DOHH2 (cell line): Measurements from ENCODE around the gene AGBL4.

Source experiments
- H3F3A ChIP-seq: fragments of 200-600 bp; sonication (generic), shearing (Covaris generic); 2 replicates; pipeline ENCODE4 v1.6.0; 2016; ENCODE audit warnings: antibody characterized with exemption, mild to moderate bottlenecking; ENCODE audit not compliant: control insufficient read depth, insufficient read depth
- H3K27ac ChIP-seq: fragments of 200-600 bp; sonication (generic); 2 replicates; pipeline ENCODE4 v1.5.1; 2014; ENCODE audit warnings: low read depth, mild to moderate bottlenecking, low read length, moderate library complexity
- H3K27me3 ChIP-seq: fragments of 200-600 bp; sonication (generic); 2 replicates; pipeline ENCODE4 v1.6.1; 2014; ENCODE audit warnings: mild to moderate bottlenecking, low read length, mixed read lengths; ENCODE audit not compliant: control insufficient read depth
- H3K36me3 ChIP-seq: fragments of 200-600 bp; sonication (generic); 2 replicates; pipeline ENCODE4 v1.6.1; 2014; ENCODE audit warnings: mild to moderate bottlenecking, low read length, moderate library complexity, mixed read lengths; ENCODE audit not compliant: control insufficient read depth
- H3K4me1 ChIP-seq: fragments of 200-600 bp; sonication (generic); 2 replicates; pipeline ENCODE4 v1.6.1; 2014; ENCODE audit warnings: mild to moderate bottlenecking, low read length, mixed read lengths; ENCODE audit not compliant: control insufficient read depth
- H3K4me2 ChIP-seq: fragments of 200-600 bp; sonication (generic); 2 replicates; pipeline ENCODE4 v1.6.0; 2014; ENCODE audit warnings: mild to moderate bottlenecking, low read length, moderate library complexity
- H3K4me3 ChIP-seq: fragments of 200-600 bp; sonication (generic); 2 replicates; pipeline ENCODE4 v1.5.1; 2014; ENCODE audit warnings: mild to moderate bottlenecking, low read length, mixed read lengths
- H3K79me2 ChIP-seq: fragments of 200-600 bp; sonication (generic); 2 replicates; pipeline ENCODE4 v1.6.1; 2014; ENCODE audit warnings: mild to moderate bottlenecking, low read length, mixed read lengths; ENCODE audit not compliant: control insufficient read depth
- H3K9me2 ChIP-seq: fragments of 200-600 bp; sonication (generic); replicated peaks from 2 replicates; pipeline ENCODE4 v1.6.1; 2014; ENCODE audit warnings: mild to moderate bottlenecking, low read length, mixed read lengths; ENCODE audit not compliant: control insufficient read depth
- H3K9me3 ChIP-seq: fragments of 200-600 bp; sonication (generic); 2 replicates; pipeline ENCODE4 v1.6.1; 2014; ENCODE audit warnings: antibody characterized with exemption, low read length, mixed read lengths; ENCODE audit not compliant: control insufficient read depth, insufficient read depth
- H4K20me1 ChIP-seq: fragments of 200-600 bp; sonication (generic); 2 replicates; pipeline ENCODE4 v1.6.0; 2014; ENCODE audit warnings: low read depth, mild to moderate bottlenecking, antibody characterized with exemption, low read length, moderate library complexity; ENCODE audit not compliant: control insufficient read depth, insufficient read depth
- EZH2phosphoT487 ChIP-seq: fragments of 200-600 bp; sonication (generic); IDR thresholded peaks from 2 replicates; pipeline ENCODE4 v1.6.1; 2017; ENCODE audit warnings: borderline replicate concordance, mild to moderate bottlenecking, antibody characterized with exemption, low read length, moderate library complexity, mixed read lengths
- TF ChIP-seq, protein P1 (sequence below): fragments of 200-600 bp; sonication (generic); IDR thresholded peaks from one replicate; pipeline ENCODE4 v1.5.1; 2014; ENCODE audit warnings: antibody characterized with exemption, mild to moderate bottlenecking, low read depth, low read length; ENCODE audit not compliant: poor library complexity, severe bottlenecking

Gene AGBL4

DNA sequence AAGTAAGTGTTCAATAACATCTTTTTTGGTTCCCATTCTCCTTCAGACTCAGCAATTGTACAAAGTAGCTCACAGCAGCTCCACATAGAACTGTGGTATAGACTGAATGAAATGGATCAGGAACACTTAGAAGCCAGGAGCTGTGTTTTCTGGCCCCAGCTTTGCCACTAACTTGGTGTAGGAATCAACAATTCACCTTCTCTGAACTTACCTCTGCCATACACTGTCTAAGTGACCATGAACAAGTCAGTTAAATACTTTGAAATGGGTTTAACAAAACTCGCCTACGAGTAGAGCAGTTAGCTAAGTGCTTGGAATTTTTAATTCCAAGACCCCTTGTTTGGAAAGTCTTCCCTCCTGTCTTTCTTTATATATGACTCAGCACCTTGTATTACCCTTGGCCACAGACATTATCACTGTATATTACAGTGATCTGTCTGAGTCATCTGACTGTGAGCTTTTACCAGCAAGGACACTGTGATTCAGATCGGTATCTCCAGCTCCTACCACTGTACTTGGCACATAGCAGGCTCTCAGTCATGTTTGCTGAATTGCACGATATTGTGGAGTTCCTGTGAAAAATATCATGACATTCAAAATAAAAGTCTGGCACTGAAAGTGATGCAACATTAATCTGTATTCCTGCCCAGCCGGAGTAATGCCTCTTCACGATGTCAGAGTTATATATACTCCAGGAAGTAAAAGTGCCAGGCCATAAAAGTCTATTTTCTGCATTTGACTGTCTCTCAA is 1145.4 kb downstream of the AGBL4 start:
- H3K4me2 ChIP-seq: no peak overlapping the region
- H3K27ac ChIP-seq: no peak overlapping the region
- no peak overlapping the region for H3K4me3 ChIP-seq

DNA sequence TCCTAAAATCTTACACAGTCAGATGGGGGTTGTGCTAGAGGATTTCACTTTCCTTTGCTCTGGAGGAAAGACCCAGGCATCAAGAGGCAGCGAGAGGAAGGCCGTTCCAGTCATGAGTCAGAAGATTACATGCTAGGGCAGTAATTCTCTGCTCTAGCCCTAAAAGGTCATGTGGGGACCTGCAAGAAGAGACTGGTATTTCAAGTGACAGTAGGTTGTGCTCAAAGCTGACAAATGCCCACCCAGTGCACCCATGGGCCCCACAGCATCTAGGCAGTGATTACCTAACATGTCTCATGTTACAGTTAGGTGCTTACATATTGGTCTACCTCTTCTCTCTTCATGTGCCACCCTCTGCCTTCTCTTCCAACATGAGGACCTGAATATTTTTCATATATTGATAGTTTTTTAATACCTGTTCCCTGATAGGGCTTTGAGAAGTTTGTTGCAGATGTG is 1147.4 kb downstream of the AGBL4 start:
- Histone ChIP-seq H3K27ac (no peak overlapping the region), H4K20me1 (no peaks in the 10 kb centered on the region), H3K4me1 (no peaks in the 10 kb centered on the region), H3K4me2 (no peak overlapping the region), H3K4me3 (no peak overlapping the region), H3K79me2 (no peaks in the 10 kb centered on the region), H3F3A (no peaks in the 10 kb centered on the region), H3K9me2 (no peaks in the 10 kb centered on the region), H3K36me3 (no peaks in the 10 kb centered on the region), H3K9me3 (no peaks in the 10 kb centered on the region), H3K27me3 (no peaks in the 10 kb centered on the region)
- TF ChIP-seq, protein P1, sequence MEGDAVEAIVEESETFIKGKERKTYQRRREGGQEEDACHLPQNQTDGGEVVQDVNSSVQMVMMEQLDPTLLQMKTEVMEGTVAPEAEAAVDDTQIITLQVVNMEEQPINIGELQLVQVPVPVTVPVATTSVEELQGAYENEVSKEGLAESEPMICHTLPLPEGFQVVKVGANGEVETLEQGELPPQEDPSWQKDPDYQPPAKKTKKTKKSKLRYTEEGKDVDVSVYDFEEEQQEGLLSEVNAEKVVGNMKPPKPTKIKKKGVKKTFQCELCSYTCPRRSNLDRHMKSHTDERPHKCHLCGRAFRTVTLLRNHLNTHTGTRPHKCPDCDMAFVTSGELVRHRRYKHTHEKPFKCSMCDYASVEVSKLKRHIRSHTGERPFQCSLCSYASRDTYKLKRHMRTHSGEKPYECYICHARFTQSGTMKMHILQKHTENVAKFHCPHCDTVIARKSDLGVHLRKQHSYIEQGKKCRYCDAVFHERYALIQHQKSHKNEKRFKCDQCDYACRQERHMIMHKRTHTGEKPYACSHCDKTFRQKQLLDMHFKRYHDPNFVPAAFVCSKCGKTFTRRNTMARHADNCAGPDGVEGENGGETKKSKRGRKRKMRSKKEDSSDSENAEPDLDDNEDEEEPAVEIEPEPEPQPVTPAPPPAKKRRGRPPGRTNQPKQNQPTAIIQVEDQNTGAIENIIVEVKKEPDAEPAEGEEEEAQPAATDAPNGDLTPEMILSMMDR: no peak
- no peak for TF ChIP-seq EZH2phosphoT487

More for the DNA sequence above, 1145.4 kb downstream of the AGBL4 start:
- Histone ChIP-seq H3K36me3 (no peaks in the 10 kb centered on the region), H3F3A (no peaks in the 10 kb centered on the region), H3K9me2 (no peaks in the 10 kb centered on the region), H3K4me1 (no peaks in the 10 kb centered on the region), H3K9me3 (no peaks in the 10 kb centered on the region), H4K20me1 (no peaks in the 10 kb centered on the region), H3K27me3 (no peaks in the 10 kb centered on the region), H3K79me2 (no peaks in the 10 kb centered on the region)
- TF ChIP-seq EZH2phosphoT487: no peak
- TF ChIP-seq, protein P1: no peak

DNA sequence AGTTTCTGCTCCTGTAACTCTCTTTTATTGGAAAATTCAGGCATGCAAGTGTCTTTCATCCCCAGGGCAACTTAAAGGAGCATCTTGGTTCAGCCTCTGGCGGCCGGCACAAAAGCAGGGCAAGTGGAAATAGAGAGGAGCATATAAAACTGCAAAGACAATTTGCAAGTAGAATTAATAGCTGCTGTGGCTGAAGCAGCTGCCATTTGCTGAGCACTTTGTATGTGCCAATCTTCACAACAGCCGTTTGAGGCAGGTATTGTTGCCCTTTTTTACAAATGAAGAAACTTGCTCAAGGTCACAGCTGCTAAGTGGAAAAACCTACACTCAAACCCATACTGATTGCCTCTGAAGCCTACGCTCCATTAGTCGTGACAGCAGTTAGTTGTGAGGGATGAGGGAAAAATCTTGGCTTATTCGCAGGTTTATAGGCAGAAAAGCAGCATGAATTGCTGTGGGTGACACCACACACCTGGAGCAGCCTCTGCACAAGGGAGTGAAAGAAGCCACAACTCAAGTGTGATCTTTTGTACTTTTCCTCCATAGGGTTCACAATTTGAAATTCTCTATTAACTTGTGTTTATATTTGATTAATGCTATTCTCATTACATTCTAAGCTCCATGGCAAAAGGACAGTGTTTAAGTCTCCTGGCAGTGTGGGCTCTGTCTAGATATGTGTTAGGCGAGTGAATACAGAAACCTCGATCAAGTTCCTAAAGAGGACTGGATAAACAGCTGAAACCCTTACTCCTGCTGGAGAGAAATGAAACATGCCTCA is 1148.0 kb downstream of the AGBL4 start:
- Histone ChIP-seq H3K36me3 (no peaks in the 10 kb centered on the region), H4K20me1 (no peaks in the 10 kb centered on the region), H3K4me2 (no peak overlapping the region), H3K27ac (no peak overlapping the region), H3K27me3 (no peaks in the 10 kb centered on the region), H3K4me1 (no peaks in the 10 kb centered on the region), H3F3A (no peaks in the 10 kb centered on the region), H3K9me2 (no peaks in the 10 kb centered on the region), H3K79me2 (no peaks in the 10 kb centered on the region), H3K9me3 (no peaks in the 10 kb centered on the region), H3K4me3 (no peak overlapping the region)
- TF ChIP-seq EZH2phosphoT487: no peak
- TF ChIP-seq, protein P1: no peak
